GM23338 (cell line): ENCODE data around the gene SELENOF. TPM values are rescaled to one million over a fixed set of nuclear protein-coding genes. Genes with fewer than 3 reads are reported as not detected.

ENCODE experiments used
- ATAC-seq: fragments of 200-7000 bp; cut with Tn5 transposase; 3 replicates; pipeline ENCODE4 v1.9.1; 2020
- DNase-seq: peaks from one replicate; pipeline ENCODE4 v3.0.0-alpha.2; 2015; ENCODE audit warnings: low spot score
- H2AFZ ChIP-seq: fragments of 200-600 bp; sonication (generic); 2 replicates; pipeline ENCODE4 v1.8.0; 2016; ENCODE audit warnings: antibody characterized with exemption, mild to moderate bottlenecking, moderate library complexity
- H3F3A ChIP-seq: fragments of 200-600 bp; sonication (generic); replicated peaks from 2 replicates; pipeline ENCODE4 v1.8.0; 2017; ENCODE audit warnings: antibody characterized with exemption, mixed run types, low read depth
- H3K27ac ChIP-seq: fragments of 200-600 bp; sonication (generic); 2 replicates; pipeline ENCODE4 v1.6.1; 2016; ENCODE audit warnings: low read depth
- H3K27me3 ChIP-seq: fragments of 200-600 bp; sonication (generic); 2 replicates; pipeline ENCODE4 v1.8.0; 2016; ENCODE audit warnings: mild to moderate bottlenecking, mixed run types, moderate library complexity; ENCODE audit not compliant: insufficient read depth
- H3K36me3 ChIP-seq: fragments of 200-600 bp; sonication (generic); 2 replicates; pipeline ENCODE4 v1.8.0; 2016; ENCODE audit warnings: mild to moderate bottlenecking; ENCODE audit not compliant: insufficient read depth
- H3K4me1 ChIP-seq: fragments of 200-600 bp; sonication (generic); 2 replicates; pipeline ENCODE4 v1.8.0; 2016; ENCODE audit warnings: mild to moderate bottlenecking, moderate library complexity; ENCODE audit not compliant: insufficient read depth
- H3K4me2 ChIP-seq: fragments of 200-600 bp; sonication (generic); 2 replicates; pipeline ENCODE4 v1.7.1; 2017; ENCODE audit warnings: mixed run types
- H3K4me3 ChIP-seq: fragments of 200-600 bp; sonication (generic); 2 replicates; pipeline ENCODE4 v1.6.1; 2016; ENCODE audit warnings: mixed run types
- H3K79me2 ChIP-seq: fragments of 200-600 bp; sonication (generic); replicated peaks from 2 replicates; pipeline ENCODE4 v1.8.0; 2017; ENCODE audit warnings: mild to moderate bottlenecking; ENCODE audit not compliant: insufficient read depth
- H3K9me2 ChIP-seq: fragments of 200-600 bp; sonication (generic); 2 replicates; pipeline ENCODE4 v1.8.0; 2017; ENCODE audit not compliant: insufficient read depth
- H4K20me1 ChIP-seq: fragments of 200-600 bp; sonication (generic); replicated peaks from 2 replicates; pipeline ENCODE4 v1.8.0; 2017; ENCODE audit warnings: mild to moderate bottlenecking; ENCODE audit not compliant: insufficient read depth
- H3K27ac Mint-ChIP-seq: 2 replicates; pipeline ENCODE4 v1.8.0; 2020; ENCODE audit warnings: inconsistent platforms, mild to moderate bottlenecking, moderate library complexity, mixed read lengths
- H3K27me3 Mint-ChIP-seq: 3 replicates; pipeline ENCODE4 v1.8.0; 2022; ENCODE audit warnings: low read depth, mild to moderate bottlenecking, moderate library complexity, mixed read lengths, inconsistent platforms; ENCODE audit not compliant: insufficient read depth, poor library complexity
- H3K36me3 Mint-ChIP-seq: 3 replicates; pipeline ENCODE4 v1.8.0; 2021; ENCODE audit warnings: low read depth, mild to moderate bottlenecking, inconsistent platforms, moderate library complexity, mixed read lengths
- H3K4me1 Mint-ChIP-seq: 3 replicates; pipeline ENCODE4 v1.8.0; 2020; ENCODE audit warnings: mild to moderate bottlenecking, inconsistent platforms, mixed read lengths
- H3K4me3 Mint-ChIP-seq: 3 replicates; pipeline ENCODE4 v1.8.0; 2021; ENCODE audit warnings: moderate library complexity, mild to moderate bottlenecking, inconsistent platforms, mixed read lengths
- H3K9me3 Mint-ChIP-seq: 3 replicates; pipeline ENCODE4 v1.8.0; 2020; ENCODE audit warnings: moderate library complexity, mild to moderate bottlenecking, inconsistent platforms, mixed read lengths
- CREB1 ChIP-seq: fragments of 250-450 bp; sonication (Bioruptor Pico); IDR thresholded peaks from 2 replicates; pipeline ENCODE4 v1.5.0; 2020; ENCODE audit warnings: low read depth, mild to moderate bottlenecking, moderate library complexity
- CTCF ChIP-seq, 2 experiments: fragments of 200-600 bp in 1 of 2; sonication (generic) in 1 of 2; conservative IDR thresholded peaks; 2 replicates each; pipeline versions ENCODE4 v1.5.1 to v1.6.1; 2016 to 2017; ENCODE audit warnings: antibody characterized with exemption in 2 of 2, low read depth in 2 of 2, mild to moderate bottlenecking in 2 of 2, moderate library complexity in 1 of 2
- ETS1 ChIP-seq: IDR thresholded peaks from 2 replicates; pipeline ENCODE4 v1.6.1; 2016; ENCODE audit warnings: antibody characterized with exemption
- EZH2 ChIP-seq: fragments of 200-600 bp; sonication (generic); IDR thresholded peaks from one replicate; pipeline ENCODE4 v1.8.0; 2017; ENCODE audit warnings: antibody characterized with exemption, mild to moderate bottlenecking, low read depth; ENCODE audit not compliant: unreplicated experiment
- EZH2phosphoT487 ChIP-seq: fragments of 200-600 bp; sonication (generic); IDR thresholded peaks from one replicate; pipeline ENCODE4 v1.8.1; 2018; ENCODE audit warnings: antibody characterized with exemption; ENCODE audit not compliant: unreplicated experiment
- JUNB ChIP-seq: IDR thresholded peaks from one replicate; pipeline ENCODE4 v1.6.1; 2016; ENCODE audit warnings: antibody characterized with exemption; ENCODE audit not compliant: unreplicated experiment
- NANOG ChIP-seq: IDR thresholded peaks from 2 replicates; pipeline ENCODE4 v1.6.1; 2016; ENCODE audit warnings: antibody characterized with exemption, borderline replicate concordance
- POLR2AphosphoS5 ChIP-seq: IDR thresholded peaks from 2 replicates; pipeline ENCODE4 v1.6.1; 2016; ENCODE audit warnings: antibody characterized with exemption, low read depth
- REST ChIP-seq: IDR thresholded peaks from one replicate; pipeline ENCODE4 v1.6.1; 2018; ENCODE audit warnings: antibody characterized with exemption; ENCODE audit not compliant: unreplicated experiment
- STAT1 ChIP-seq: IDR thresholded peaks from one replicate; pipeline ENCODE4 v1.6.1; 2016; ENCODE audit warnings: antibody characterized with exemption; ENCODE audit not compliant: unreplicated experiment
- ZNF114 ChIP-seq: fragments of 250-450 bp; sonication (Bioruptor Pico); IDR thresholded peaks from 2 replicates; pipeline ENCODE4 v1.5.0; 2020; ENCODE audit warnings: mild to moderate bottlenecking, moderate library complexity
- ZNF331 ChIP-seq: fragments of 250-450 bp; sonication (Bioruptor Pico); IDR thresholded peaks from 2 replicates; pipeline ENCODE4 v1.5.0; 2020; ENCODE audit warnings: low read depth, mild to moderate bottlenecking, moderate library complexity
- polyA plus RNA-seq: library from polyadenylated mRNA; unstranded; fragments of >200 nt; fragmentation: Nextera tagmentation; extraction: Ambion mirVana; gene quantifications from 2 replicates; pipeline ENCODE4 v1.2.1, GENCODE V29; 2016
- total RNA-seq: library from RNA; depleted of rRNA; stranded (reverse); fragments of >200 nt; shearing (Covaris generic); gene quantifications from 2 replicates; pipeline ENCODE4 v1.2.3, GENCODE V29; 2014

Gene SELENOF
- total and polyA plus RNA-seq, 2 experiments from 2014 or later = 113 to 142 TPM

GRCh38 chr1:86866665-86867064 is 47.3 kb downstream of the SELENOF start (continued):
- TF ChIP-seq REST (no peak), NANOG (no peak), CTCF (conservative IDR thresholded peaks at IDR 0.05; ENCODE audit: low read depth in 2 of 2) (no peak), POLR2AphosphoS5 (no peak)

- no peak overlapping the region for H3K27ac Mint-ChIP-seq
- TF ChIP-seq JUNB (no peak), POLR2AphosphoS5 (no peak), EZH2phosphoT487 (no peak), CTCF (conservative IDR thresholded peaks at IDR 0.05; ENCODE audit: low read depth in 2 of 2) (no peak), ZNF331 (CRISPR knock-in tag) (no peak), EZH2 (no peak), CREB1 (CRISPR knock-in tag) (no peak), ETS1 (no peak), STAT1 (no peak), ZNF114 (CRISPR knock-in tag) (no peak), REST (no peak), NANOG (no peak)
These were observed 47.8 kb downstream of the SELENOF start for GRCh38 chr1:86865973-86866637.

More at GRCh38 chr1:86865973-86866637, 47.8 kb downstream of the SELENOF start:
- Histone ChIP-seq H3K36me3 (no peaks in the 10 kb centered on the region), H2AFZ (no peak overlapping the region), H3K27ac (no peak overlapping the region), H3K9me2 (no peaks in the 10 kb centered on the region), H3K4me2 (no peak overlapping the region), H4K20me1 (peaks cover 6% of the 10 kb centered on the region; the same call in 1 of the 2 replicates), H3K4me1 (peaks cover 15% of the 10 kb centered on the region), H3K79me2 (peaks cover 26% of the 10 kb centered on the region), H3K27me3 (no peaks in the 10 kb centered on the region), H3K4me3 (no peak overlapping the region), H3F3A (no peaks in the 10 kb centered on the region)
- Mint-ChIP-seq H3K4me1 (peaks cover 16% of the 10 kb centered on the region), H3K9me3 (no peaks in the 10 kb centered on the region), H3K27me3 (peaks cover 1% of the 10 kb centered on the region), H3K4me3 (no peak overlapping the region), H3K36me3 (peaks cover 3% of the 10 kb centered on the region; the same call in 1 of the 3 replicates)
- ATAC-seq (no peak), DNase-seq (no peak)
